Activated CD4-positive, alpha-beta T cell treated with anti-CD3 and anti-CD28 coated beads, Interleukin-2, amount 50 U/mL, for 48 hours (primary cell): ENCODE data around the gene ANKRD13B.
"Not testable (repeated sequence)": the region's sequence is repeated elsewhere in the genome, so short reads cannot be mapped to it uniquely, and the experiment has no call there.

Source experiments
- DNase-seq, 2 experiments: peaks; one replicate each; pipeline ENCODE4 v3.0.0-alpha.2; 2020

The ANKRD13B gene

GRCh38 chr17:29592850-29593551 lies at the start of gene ANKRD13B:
ANKRD13B (plus strand) TSS chr17:29593132; CDS start chr17:29593622, 490 bp downstream.
- DNase-seq, result peak; percentile 57 to 70

- DNase-seq, result no peak
These were observed 48.9 kb upstream of the ANKRD13B start for GRCh38 chr17:29544066-29544465.

- DNase-seq, result no peak
These were observed 46.8 kb upstream of the ANKRD13B start for GRCh38 chr17:29546085-29546484.

- no peak for DNase-seq
These were observed 46.1 kb upstream of the ANKRD13B start for GRCh38 chr17:29546830-29547229.

- DNase-seq, result no peak
These were observed 43.6 kb upstream of the ANKRD13B start for GRCh38 chr17:29549177-29549923.

GRCh38 chr17:29555840-29556239 lies 37.1 kb upstream of the ANKRD13B start:
- DNase-seq, result no peak

GRCh38 chr17:29557085-29557738 lies 35.7 kb upstream of the ANKRD13B start:
- no peak for DNase-seq

GRCh38 chr17:29557739-29558116 lies 35.2 kb upstream of the ANKRD13B start:
- no peak for DNase-seq

- not testable (repeated sequence) for DNase-seq
These were observed 34.8 kb upstream of the ANKRD13B start for GRCh38 chr17:29558139-29558538.

GRCh38 chr17:29559640-29560039 lies 33.3 kb upstream of the ANKRD13B start:
- DNase-seq, result no peak

GRCh38 chr17:29560316-29560715 lies 32.6 kb upstream of the ANKRD13B start:
- DNase-seq, result no peak

- no peak for DNase-seq
These were observed 31.1 kb upstream of the ANKRD13B start for GRCh38 chr17:29561554-29562517.

- DNase-seq, result no peak
These were observed 30.3 kb upstream of the ANKRD13B start for GRCh38 chr17:29562615-29563014.

GRCh38 chr17:29563816-29564215 lies 29.1 kb upstream of the ANKRD13B start:
- no peak for DNase-seq

GRCh38 chr17:29565643-29566472 lies 27.1 kb upstream of the ANKRD13B start:
- DNase-seq, result peak; percentile 64 to 69

GRCh38 chr17:29566473-29567303 lies 26.2 kb upstream of the ANKRD13B start, which contains the start of gene ABHD15:
ABHD15 (minus strand) TSS chr17:29567037; CDS start chr17:29566966, 71 bp downstream.
- DNase-seq, result peak; percentile 71 to 76

- DNase-seq, result no peak
These were observed 25.7 kb upstream of the ANKRD13B start for GRCh38 chr17:29567304-29567553.

GRCh38 chr17:29567554-29568330 lies 25.2 kb upstream of the ANKRD13B start:
- peak; percentile 80 to 86 for DNase-seq

- peak; percentile 95 to 96 for DNase-seq
These were observed 24.3 kb upstream of the ANKRD13B start, which contains the start of gene TP53I13 for GRCh38 chr17:29568331-29569244. TP53I13 (plus strand) TSS chr17:29568701; CDS start chr17:29568759, 58 bp downstream.
